IMR-90 (cell line): ENCODE results near the gene CARF. TPM values are rescaled to one million over a fixed set of nuclear protein-coding genes. Genes with fewer than 3 reads are reported as not detected.

Source experiments
- ATAC-seq: fragments of 200-7000 bp; cut with Tn5 transposase; 2 replicates; pipeline ENCODE4 v1.9.1; 2020; ENCODE audit warnings: low read depth, mild to moderate bottlenecking, moderate library complexity
- BruUV-seq: library from RNA; stranded (reverse); fragments of 400-500 nt; replicated peaks from 2 replicates; lab custom pipeline; 2021; lab: Mats Ljungman, UMichigan
- CTCF ChIA-PET: fragments of 300-600 bp; formaldehyde crosslinking; extraction: SDS; loops from one replicate; lab custom pipeline; 2021; ENCODE audit warnings: antibody characterized with exemption; lab: Yijun Ruan, JAX
- POLR2A ChIA-PET: fragments of 300-600 bp; sonication (Branson Sonifier 250); formaldehyde crosslinking; loops from one replicate; lab custom pipeline; 2022; ENCODE audit warnings: antibody characterized with exemption; ENCODE audit not compliant: unreplicated experiment; lab: Charles Lee
- DNase-seq: peaks from one replicate; pipeline ENCODE4 v3.0.0; 2013
- H2AFZ ChIP-seq: replicated peaks from 2 replicates; pipeline ENCODE3; 2013; ENCODE audit warnings: low read length, mild to moderate bottlenecking; ENCODE audit not compliant: poor library complexity
- H2AK5ac ChIP-seq: 2 replicates; pipeline ENCODE4 v1.6.1; 2013; ENCODE audit warnings: low read depth, low read length, inconsistent platforms
- H2AK9ac ChIP-seq: replicated peaks from 2 replicates; pipeline ENCODE3; 2013; ENCODE audit warnings: mild to moderate bottlenecking, low read depth, low read length, moderate library complexity; ENCODE audit not compliant: poor library complexity
- H2BK120ac ChIP-seq: 2 replicates; pipeline ENCODE4 v1.6.1; 2013; ENCODE audit warnings: low read depth, low read length, inconsistent platforms
- H2BK15ac ChIP-seq: 3 replicates; pipeline ENCODE4 v1.6.1; 2013; ENCODE audit warnings: low read depth, low read length, inconsistent platforms
- H2BK20ac ChIP-seq: 2 replicates; pipeline ENCODE4 v1.6.1; 2013; ENCODE audit warnings: low read depth, mild to moderate bottlenecking, inconsistent platforms, low read length, moderate library complexity
- H2BK5ac ChIP-seq: 2 replicates; pipeline ENCODE4 v1.6.1; 2013; ENCODE audit warnings: mild to moderate bottlenecking, low read depth, low read length, inconsistent platforms; ENCODE audit not compliant: poor library complexity, severe bottlenecking
- H3K14ac ChIP-seq: replicated peaks from 2 replicates; pipeline ENCODE4 v1.6.1; 2013; ENCODE audit warnings: low read depth, low read length, inconsistent platforms
- H3K18ac ChIP-seq: 2 replicates; pipeline ENCODE4 v1.6.1; 2013; ENCODE audit warnings: low read depth, low read length, control low read depth
- H3K23ac ChIP-seq: 2 replicates; pipeline ENCODE4 v1.6.1; 2013; ENCODE audit warnings: low read depth, low read length, inconsistent platforms
- H3K27ac ChIP-seq: 2 replicates; pipeline ENCODE4 v1.5.1; 2013; ENCODE audit warnings: mild to moderate bottlenecking, control low read depth, low read length; ENCODE audit not compliant: insufficient read depth
- H3K27me3 ChIP-seq: 2 replicates; pipeline ENCODE4 v1.6.1; 2013; ENCODE audit warnings: low read length; ENCODE audit not compliant: control insufficient read depth, insufficient read depth
- H3K36me3 ChIP-seq: 2 replicates; pipeline ENCODE4 v1.6.1; 2013; ENCODE audit warnings: low read length, mixed read lengths; ENCODE audit not compliant: control insufficient read depth, insufficient read depth
- H3K4ac ChIP-seq: 2 replicates; pipeline ENCODE4 v1.6.1; 2013; ENCODE audit warnings: low read depth, low read length, inconsistent platforms
- H3K4me1 ChIP-seq: 2 replicates; pipeline ENCODE4 v1.6.1; 2013; ENCODE audit warnings: low read length, mixed read lengths; ENCODE audit not compliant: control insufficient read depth, insufficient read depth
- H3K4me2 ChIP-seq: 2 replicates; pipeline ENCODE4 v1.6.1; 2013; ENCODE audit warnings: low read depth, mild to moderate bottlenecking, control low read depth, low read length, moderate library complexity
- H3K4me3 ChIP-seq: 2 replicates; pipeline ENCODE4 v1.5.1; 2013; ENCODE audit warnings: low read depth, mild to moderate bottlenecking, control low read depth, low read length, moderate library complexity; ENCODE audit not compliant: insufficient read depth
- H3K56ac ChIP-seq: 2 replicates; pipeline ENCODE4 v1.6.1; 2013; ENCODE audit warnings: low read length, inconsistent platforms; ENCODE audit not compliant: insufficient read depth; ENCODE audit errors: extremely low read depth
- H3K79me1 ChIP-seq, 2 experiments: 2 replicates each; pipeline ENCODE4 v1.6.1; 2013; ENCODE audit warnings: low read length in 2 of 2, inconsistent platforms in 1 of 2, low read depth in 1 of 2
- H3K9ac ChIP-seq: 2 replicates; pipeline ENCODE4 v1.6.1; 2013; ENCODE audit warnings: low read depth, low read length, control low read depth
- H3K9me1 ChIP-seq: 2 replicates; pipeline ENCODE4 v1.6.1; 2013; ENCODE audit warnings: low read length, inconsistent platforms; ENCODE audit not compliant: insufficient read depth
- H3K9me3 ChIP-seq: 2 replicates; pipeline ENCODE4 v1.6.1; 2013; ENCODE audit warnings: low read length; ENCODE audit not compliant: control insufficient read depth, insufficient read depth
- H4K20me1 ChIP-seq: 2 replicates; pipeline ENCODE4 v1.6.1; 2013; ENCODE audit warnings: low read length, inconsistent platforms; ENCODE audit not compliant: insufficient read depth
- H4K5ac ChIP-seq: 2 replicates; pipeline ENCODE4 v1.6.1; 2013; ENCODE audit warnings: mild to moderate bottlenecking, low read depth, low read length, control low read depth
- H4K8ac ChIP-seq, 2 experiments: 2 replicates each; pipeline ENCODE4 v1.6.1; 2013; ENCODE audit warnings: low read depth in 2 of 2, low read length in 2 of 2, control low read depth in 1 of 2, inconsistent platforms in 1 of 2
- H4K91ac ChIP-seq: 2 replicates; pipeline ENCODE4 v1.6.1; 2013; ENCODE audit warnings: low read depth, low read length, inconsistent platforms; ENCODE audit not compliant: insufficient read depth
- FOS ChIP-seq: fragments of 150-350 bp; IDR thresholded peaks from 2 replicates; pipeline ENCODE4 v1.6.1; 2016; ENCODE audit warnings: low read depth, low read length
- MAFK ChIP-seq: IDR thresholded peaks from 2 replicates; pipeline ENCODE4 v1.6.1; 2012; ENCODE audit warnings: low read depth, low read length, improper control_type of control experiment
- RFX5 ChIP-seq: IDR thresholded peaks from 2 replicates; pipeline ENCODE4 v1.8.0; 2012; ENCODE audit warnings: low read depth, mild to moderate bottlenecking, low read length, moderate library complexity
- WGBS, 2 experiments: methylation state at CpG; one replicate each; pipeline versions ENCODE4 v1.1.5 to v1.1.7; 2013; ENCODE audit warnings: missing lambda C conversion rate in 2 of 2; ENCODE audit not compliant: insufficient read length in 1 of 2; ENCODE audit errors: extremely low coverage in 2 of 2; 5-methylcytosine and 5-hydroxymethylcytosine counted together
- dilution Hi-C: fragments of 300-500 bp; cut with HindIII; formaldehyde crosslinking; loops from one replicate; pipeline ENCODE4 v1.14.3; 2018; ENCODE audit warnings: low sequenced_read_pairs; ENCODE audit not compliant: unreplicated experiment
- in situ Hi-C: fragments of 300-500 bp; cut with MboI; formaldehyde crosslinking; loops from 3 replicates; pipeline ENCODE4 v1.14.3; 2019; ENCODE audit warnings: low sequenced_read_pairs, inconsistent platforms, mixed read lengths
- intact Hi-C: fragments of 100-400 bp; cut with micrococcal nuclease; formaldehyde crosslinking; loops from 2 replicates; pipeline ENCODE4 v1.10.0; 2022
- polyA plus RNA-seq, 3 experiments: library from polyadenylated mRNA; depleted of rRNA; stranded (reverse); fragments of >200 nt; gene quantifications; 2 replicates each; pipeline ENCODE4 v1.2.3, GENCODE V29; 2012; ENCODE audit warnings: low replicate concordance in 1 of 3
- total RNA-seq: library from RNA; depleted of rRNA; stranded (reverse); fragments of >200 nt; gene quantifications from 2 replicates; pipeline ENCODE4 v1.2.3, GENCODE V29; 2012

CARF gene
- total and polyA plus RNA-seq, 2 of the 4 experiments (the other 2 are of a cell fraction) = 2.4 to 5.6 TPM

DNA sequence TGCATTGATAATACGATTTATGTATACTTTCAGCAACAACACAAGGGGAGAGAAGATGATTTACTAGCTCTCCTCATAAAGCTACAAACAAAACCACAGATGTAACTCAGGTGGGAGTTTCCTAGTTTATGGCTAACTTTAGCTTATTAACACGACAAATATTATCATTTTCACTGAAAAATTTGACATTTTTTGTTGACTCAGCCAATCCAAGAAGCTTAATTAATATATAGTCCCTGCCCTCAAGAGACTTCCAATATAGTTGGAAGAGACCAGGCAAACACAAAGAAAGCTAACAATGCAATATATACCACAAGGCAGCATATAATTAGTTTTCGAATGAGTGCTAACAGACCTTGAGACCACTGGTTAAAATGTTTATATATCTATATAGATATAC, 1.4 kb upstream of the CARF start:
- dilution Hi-C loops (no loop called here), in situ Hi-C loops (no loop called here), intact Hi-C loops (no loop called here)
- BruUV-seq = no TSS peak
- Histone ChIP-seq H3K14ac (no peak overlapping the region), H2BK20ac (no peak overlapping the region), H3K4me2 (peak overlapping the region; percentile 57; the same call in 1 of the 2 replicates), H2BK5ac (no peak overlapping the region), H3K18ac (no peak overlapping the region), H2AFZ (no peak overlapping the region), H2AK5ac (no peak overlapping the region), H3K56ac (no peak overlapping the region), H3K23ac (peak overlapping the region; percentile 41; the same call in 1 of the 2 replicates), H3K79me1 (peaks cover 8 to 21% of the 10 kb centered on the region in 2 experiments), H3K4me1 (peaks cover 2% of the 10 kb centered on the region; the same call in 1 of the 2 replicates), H3K36me3 (0 out of 2 replicates have a peak, but pooled peaks cover 2% of the 10 kb centered on the region), H3K27me3 (no peaks in the 10 kb centered on the region), H3K4ac (no peak overlapping the region), H2AK9ac (no peak overlapping the region), H4K5ac (no peak overlapping the region), H4K8ac (no peak overlapping the region), H4K20me1 (no peaks in the 10 kb centered on the region), H3K9me3 (no peaks in the 10 kb centered on the region), H4K91ac (no peak overlapping the region), H3K4me3 (peak overlapping the region; percentile 9; the same call in 1 of the 2 replicates), H3K9me1 (no peaks in the 10 kb centered on the region), H2BK15ac (no peak overlapping the region), H2BK120ac (no peak overlapping the region), H3K9ac (peak overlapping the region; percentile 94; the same call in 1 of the 2 replicates), H3K27ac (no peak overlapping the region)
- no peak for DNase-seq
- ATAC-seq = no peak
- POLR2A ChIA-PET = no interaction called here
- WGBS, 2 experiments = no CpG with 5 or more reads among the region's 3 CpGs
- TF ChIP-seq FOS (no peak), RFX5 (no peak), MAFK (0 out of 2 replicates have a peak, but pooled peaks have one; percentile 50)
- CTCF ChIA-PET = no interaction called here
